ENCODE data around the gene PRKX. TPM values are rescaled to one million over a fixed set of nuclear protein-coding genes. Genes with fewer than 3 reads are reported as not detected.
A peak's percentile ranks its signal among the peaks of the same experiment; 100 is the strongest.
"Not testable (repeated sequence)": the region's sequence is repeated elsewhere in the genome, so short reads cannot be mapped to it uniquely, and the experiment has no call there.

PRKX gene
- total RNA-seq, 2 experiments from 2014 or later = 89.5 to 90.9 TPM

GRCh38 chrX:3728454-3728853 is 15.0 kb upstream of the PRKX start:
- CTCF ChIA-PET = no interaction called here

DNA sequence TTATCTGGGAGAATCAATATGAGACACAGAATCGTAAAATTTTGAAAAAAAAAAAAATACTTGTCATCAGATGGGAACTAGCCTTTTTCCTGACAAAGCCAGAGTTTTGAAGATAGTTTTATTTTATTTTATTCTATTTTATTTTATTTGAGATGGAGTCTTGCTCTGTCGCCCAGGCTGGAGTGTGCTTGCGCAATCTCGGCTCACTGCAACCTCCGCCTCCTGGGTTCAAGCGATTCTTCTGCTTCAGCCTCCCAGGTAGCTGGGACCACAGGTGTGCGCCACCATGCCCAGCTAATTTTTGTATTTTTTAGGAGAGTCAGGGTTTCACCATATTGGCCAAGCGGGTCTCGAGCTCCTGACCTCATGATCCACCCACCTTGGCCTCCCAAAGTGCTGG is 10.0 kb upstream of the PRKX start:
- H3K4me1 Mint-ChIP-seq (ENCODE audit: low read depth); POLR2A ChIA-PET; CTCF ChIA-PET; H3K27me3 Mint-ChIP-seq; intact Hi-C loops (cut with micrococcal nuclease); H3K4me3 Mint-ChIP-seq; H3K36me3 Mint-ChIP-seq; DNase-seq; H3K9me3 Mint-ChIP-seq; H3K27ac Mint-ChIP-seq: not testable (repeated sequence)

More at GRCh38 chrX:3728454-3728853, 15.0 kb upstream of the PRKX start:
- no peaks in the 10 kb centered on the region for H3K36me3 Mint-ChIP-seq
- no peaks in the 10 kb centered on the region for H3K9me3 Mint-ChIP-seq
- no peak overlapping the region for H3K4me3 Mint-ChIP-seq
- H3K27ac Mint-ChIP-seq = no peak overlapping the region
- no peak for DNase-seq
- intact Hi-C loops (cut with micrococcal nuclease) = no loop called here
- H3K4me1 Mint-ChIP-seq (ENCODE audit: low read depth) = no peaks in the 10 kb centered on the region
- POLR2A ChIA-PET = no interaction called here
- H3K27me3 Mint-ChIP-seq = no peaks in the 10 kb centered on the region

DNA sequence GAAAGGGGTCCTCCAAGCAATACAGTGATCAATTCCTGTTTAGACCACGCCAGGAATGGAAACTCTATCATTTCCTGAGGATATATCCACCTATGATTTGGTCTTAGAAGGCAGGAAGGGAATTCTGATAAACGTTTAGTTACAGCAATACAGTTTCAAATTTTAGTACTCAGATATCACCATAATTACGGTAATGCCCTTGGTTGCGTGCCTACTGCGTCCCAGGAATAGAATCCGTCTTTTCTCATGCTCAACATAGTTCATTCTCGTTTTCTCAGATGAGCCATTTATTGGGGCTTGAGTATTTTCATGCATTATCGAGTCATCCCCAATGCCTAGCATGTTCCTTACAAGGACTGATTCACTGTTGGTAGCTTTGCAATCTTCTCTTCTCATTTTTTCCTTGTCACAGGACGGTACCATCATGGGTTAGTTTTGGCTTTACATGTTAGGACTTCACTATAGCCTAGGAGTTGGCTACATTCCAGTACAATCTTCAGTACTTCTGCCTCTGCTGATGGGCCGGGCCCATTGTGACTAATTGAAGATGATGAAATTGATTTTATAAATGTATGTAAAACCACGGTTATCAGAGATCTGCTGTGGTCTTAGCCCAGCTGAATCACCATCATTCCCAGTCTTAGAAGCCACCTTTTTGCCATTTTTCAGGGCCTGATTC is 4.4 kb upstream of the PRKX start:
- Mint-ChIP-seq H3K4me1 (ENCODE audit: low read depth) (no peaks in the 10 kb centered on the region), H3K27me3 (no peaks in the 10 kb centered on the region), H3K4me3 (no peak overlapping the region), H3K36me3 (no peaks in the 10 kb centered on the region), H3K27ac (no peak overlapping the region), H3K9me3 (no peaks in the 10 kb centered on the region)
- ChIA-PET POLR2A (no interaction called here), CTCF (no interaction called here)
- intact Hi-C loops (cut with micrococcal nuclease) = loop anchor here (10.0 kb wide), 1 partner anchor 67 kb away; no protein-coding TSS in a partner anchor
- no peak for DNase-seq

GRCh38 chrX:3715921-3716320 is 2.5 kb upstream of the PRKX start:
- Mint-ChIP-seq H3K4me1 (ENCODE audit: low read depth) (peaks cover 2% of the 10 kb centered on the region), H3K4me3 (no peak overlapping the region), H3K36me3 (peaks cover 7% of the 10 kb centered on the region), H3K27ac (no peak overlapping the region), H3K9me3 (no peaks in the 10 kb centered on the region), H3K27me3 (no peaks in the 10 kb centered on the region)
- intact Hi-C loops (cut with micrococcal nuclease) = loop anchor here (10.0 kb wide), 1 partner anchor 69 kb away; no protein-coding TSS in a partner anchor
- no peak for DNase-seq
- POLR2A ChIA-PET = no interaction called here
- CTCF ChIA-PET = no interaction called here

- CTCF ChIA-PET; H3K4me1 Mint-ChIP-seq (ENCODE audit: low read depth); H3K27ac Mint-ChIP-seq; H3K4me3 Mint-ChIP-seq; H3K9me3 Mint-ChIP-seq; H3K36me3 Mint-ChIP-seq; DNase-seq; H3K27me3 Mint-ChIP-seq: not testable (repeated sequence)
- POLR2A ChIA-PET = interaction anchor here (0.6 kb wide), 1 partner anchor 23 kb away, joined by 5 read pairs; no protein-coding TSS in a partner anchor
- intact Hi-C loops (cut with micrococcal nuclease) = loop anchor here (5.0 to 10.0 kb wide), 2 partner anchors 70 to 1003 kb away; no protein-coding TSS in a partner anchor
These were observed 1.4 kb upstream of the PRKX start for GRCh38 chrX:3714706-3715479.

- POLR2A ChIA-PET = interaction anchor here (1.0 kb wide), 2 partner anchors 30 to 34 kb away, joined by 3 to 4 read pairs; no protein-coding TSS in a partner anchor
- DNase-seq = no peak
- H3K27ac Mint-ChIP-seq = peak overlapping the region; percentile 56
- H3K4me3 Mint-ChIP-seq = peak overlapping the region; percentile 68
- intact Hi-C loops (cut with micrococcal nuclease) = loop anchor here (1.0 to 10.0 kb wide), 3 partner anchors 24 to 1002 kb away; no protein-coding TSS in a partner anchor
- peaks cover 10% of the 10 kb centered on the region for H3K4me1 Mint-ChIP-seq (ENCODE audit: low read depth)
- no peaks in the 10 kb centered on the region for H3K9me3 Mint-ChIP-seq
- peaks cover 10% of the 10 kb centered on the region for H3K36me3 Mint-ChIP-seq
- CTCF ChIA-PET = interaction anchor here (0.6 kb wide), 1 partner anchor 62 kb away, joined by 3 read pairs; no protein-coding TSS in a partner anchor
- H3K27me3 Mint-ChIP-seq = no peaks in the 10 kb centered on the region
These were observed 537 bp upstream of the PRKX start for GRCh38 chrX:3713937-3714434.

DNA sequence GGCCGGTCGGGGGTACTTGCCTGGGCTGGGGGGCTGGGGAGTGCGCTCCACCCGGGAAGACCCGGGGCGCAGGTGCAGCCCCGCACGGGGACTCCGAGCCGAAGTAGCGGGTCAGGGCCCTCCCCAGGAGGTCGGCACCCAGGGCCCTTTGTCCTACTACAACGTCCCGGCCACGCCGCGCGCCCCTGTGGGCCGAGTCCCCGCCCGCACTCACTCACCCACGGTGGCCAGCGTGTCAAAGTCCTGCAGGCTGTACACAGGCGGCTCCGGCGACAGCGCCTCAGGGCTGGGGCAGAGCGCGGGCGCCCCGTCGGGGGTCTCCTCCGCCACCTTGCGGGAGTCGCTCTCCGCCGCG is 602 bp downstream of the PRKX start:
- CTCF ChIA-PET = no interaction called here
- POLR2A ChIA-PET = interaction anchor here (1.0 kb wide), 2 partner anchors 31 to 35 kb away, joined by 3 to 4 read pairs; no protein-coding TSS in a partner anchor
- H3K27ac Mint-ChIP-seq = no peak overlapping the region
- H3K9me3 Mint-ChIP-seq = no peaks in the 10 kb centered on the region
- H3K27me3 Mint-ChIP-seq = no peaks in the 10 kb centered on the region
- intact Hi-C loops (cut with micrococcal nuclease) = loop anchor here (1.0 to 10.0 kb wide), 3 partner anchors 25 to 1001 kb away; no protein-coding TSS in a partner anchor
- H3K36me3 Mint-ChIP-seq = peaks cover 11% of the 10 kb centered on the region
- DNase-seq = no peak
- peaks cover 16% of the 10 kb centered on the region for H3K4me1 Mint-ChIP-seq (ENCODE audit: low read depth)
- H3K4me3 Mint-ChIP-seq = peak overlapping the region; percentile 96

GRCh38 chrX:3712051-3712869 is 1.2 kb downstream of the PRKX start:
- Mint-ChIP-seq H3K4me1 (ENCODE audit: low read depth) (peaks cover 21% of the 10 kb centered on the region), H3K27me3 (no peaks in the 10 kb centered on the region), H3K9me3 (no peaks in the 10 kb centered on the region), H3K27ac (peak overlapping the region; percentile 95), H3K36me3 (peaks cover 12% of the 10 kb centered on the region), H3K4me3 (peak overlapping the region; percentile 96)
- ChIA-PET CTCF (interaction anchor here (0.7 to 1.6 kb wide), 3 partner anchors 13 to 76 kb away, joined by 3 to 5 read pairs (median 3); no protein-coding TSS in a partner anchor), POLR2A (interaction anchor here (1.0 to 1.3 kb wide), 3 partner anchors 11 to 31 kb away, joined by 3 read pairs; no protein-coding TSS in a partner anchor)
- intact Hi-C loops (cut with micrococcal nuclease) = loop anchor here (5.0 to 10.0 kb wide), 2 partner anchors 73 to 1000 kb away; no protein-coding TSS in a partner anchor
- peak; percentile 21 for DNase-seq

GRCh38 chrX:3711331-3711917 is 2.0 kb downstream of the PRKX start:
- Mint-ChIP-seq H3K36me3 (peaks cover 18% of the 10 kb centered on the region), H3K27me3 (no peaks in the 10 kb centered on the region), H3K4me3 (peak overlapping the region; percentile 96), H3K9me3 (no peaks in the 10 kb centered on the region), H3K4me1 (ENCODE audit: low read depth) (peaks cover 29% of the 10 kb centered on the region), H3K27ac (peak overlapping the region; percentile 95)
- POLR2A ChIA-PET = interaction anchor here (1.0 to 1.3 kb wide), 3 partner anchors 10 to 32 kb away, joined by 3 read pairs; no protein-coding TSS in a partner anchor
- DNase-seq = peak; percentile 33
- CTCF ChIA-PET = interaction anchor here (0.8 to 1.6 kb wide), 3 partner anchors 12 to 60 kb away, joined by 3 to 5 read pairs (median 4); no protein-coding TSS in a partner anchor
- intact Hi-C loops (cut with micrococcal nuclease) = loop anchor here (2.0 to 10.0 kb wide), 3 partner anchors 55 to 999 kb away; no protein-coding TSS in a partner anchor

DNA sequence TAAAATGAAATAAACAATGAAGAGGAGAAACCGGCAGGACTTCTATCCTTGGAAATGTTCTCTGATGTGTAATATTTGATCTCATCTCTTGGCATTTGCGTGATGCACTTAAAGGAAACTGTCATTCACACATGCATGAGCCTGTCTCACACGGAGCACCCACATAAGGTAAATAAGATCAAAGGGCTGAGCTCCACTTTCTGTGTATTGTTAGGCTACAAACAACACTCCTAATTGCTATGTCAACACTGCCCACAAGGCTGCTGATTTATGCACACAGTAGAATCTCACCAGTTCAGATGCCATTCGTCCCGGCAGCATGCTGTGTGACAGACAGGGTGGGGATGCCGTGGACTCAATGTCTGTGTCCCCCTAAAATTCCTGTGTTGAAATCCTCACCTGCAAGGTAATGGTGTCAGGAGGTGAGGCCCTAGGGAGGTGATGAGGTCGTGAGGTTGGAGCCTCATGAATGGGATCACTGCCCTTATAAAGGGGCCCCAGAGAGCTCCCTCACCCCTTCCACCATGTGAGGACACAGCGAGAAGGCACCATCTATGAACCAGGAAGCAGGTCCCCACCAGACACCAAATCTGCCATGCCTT is 5.7 kb downstream of the PRKX start:
- Mint-ChIP-seq H3K36me3 (peaks cover 37% of the 10 kb centered on the region), H3K4me1 (ENCODE audit: low read depth) (peaks cover 58% of the 10 kb centered on the region), H3K4me3 (peak overlapping the region; percentile 42), H3K27ac (peak overlapping the region; percentile 82)
- H3K27me3 Mint-ChIP-seq; DNase-seq; intact Hi-C loops (cut with micrococcal nuclease); H3K9me3 Mint-ChIP-seq; POLR2A ChIA-PET: not testable (repeated sequence)
- CTCF ChIA-PET = interaction anchor here (1.1 kb wide), 1 partner anchor 56 kb away, joined by 3 read pairs; no protein-coding TSS in a partner anchor

DNA sequence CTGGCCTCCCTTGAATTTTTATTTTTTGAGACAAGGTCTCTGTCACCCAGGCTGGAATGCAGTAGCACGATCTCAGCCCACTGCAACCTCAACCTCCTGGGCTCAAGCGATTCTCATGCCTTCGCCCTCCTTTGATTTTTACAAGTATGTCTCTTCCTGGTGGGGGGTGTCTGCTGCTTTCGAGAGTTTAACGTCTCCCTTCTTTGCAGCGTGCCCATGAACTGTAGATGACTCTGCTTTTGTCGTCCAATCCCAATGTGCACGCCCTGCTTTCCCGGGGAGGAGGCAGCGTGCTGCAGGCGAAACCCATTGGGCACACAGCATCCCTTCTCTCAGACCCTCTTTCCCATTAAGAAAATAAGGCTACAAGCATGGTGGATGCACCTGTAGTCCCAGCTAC is 7.0 kb downstream of the PRKX start:
- ChIA-PET POLR2A (no interaction called here), CTCF (interaction anchor here (1.1 kb wide), 1 partner anchor 55 kb away, joined by 3 read pairs; no protein-coding TSS in a partner anchor)
- no peak for DNase-seq
- H3K27ac Mint-ChIP-seq = peak overlapping the region; percentile 62
- no peaks in the 10 kb centered on the region for H3K9me3 Mint-ChIP-seq
- intact Hi-C loops (cut with micrococcal nuclease) = no loop called here
- H3K4me3 Mint-ChIP-seq = no peak overlapping the region
- H3K36me3 Mint-ChIP-seq = peaks cover 33% of the 10 kb centered on the region
- peaks cover 64% of the 10 kb centered on the region for H3K4me1 Mint-ChIP-seq (ENCODE audit: low read depth)
- H3K27me3 Mint-ChIP-seq = no peaks in the 10 kb centered on the region
